ENCODE results near the gene RAB20.

RAB20 gene

GRCh38 chr13:110597041-110597689, 35.6 kb upstream of the RAB20 start:
- TF ChIP-seq CTCF (IDR thresholded peaks at IDR 0.05; ENCODE audit: low read depth, low read length), result no peak
- DNase-seq (ENCODE audit: extremely low read depth, low read depth), result no peak

DNA sequence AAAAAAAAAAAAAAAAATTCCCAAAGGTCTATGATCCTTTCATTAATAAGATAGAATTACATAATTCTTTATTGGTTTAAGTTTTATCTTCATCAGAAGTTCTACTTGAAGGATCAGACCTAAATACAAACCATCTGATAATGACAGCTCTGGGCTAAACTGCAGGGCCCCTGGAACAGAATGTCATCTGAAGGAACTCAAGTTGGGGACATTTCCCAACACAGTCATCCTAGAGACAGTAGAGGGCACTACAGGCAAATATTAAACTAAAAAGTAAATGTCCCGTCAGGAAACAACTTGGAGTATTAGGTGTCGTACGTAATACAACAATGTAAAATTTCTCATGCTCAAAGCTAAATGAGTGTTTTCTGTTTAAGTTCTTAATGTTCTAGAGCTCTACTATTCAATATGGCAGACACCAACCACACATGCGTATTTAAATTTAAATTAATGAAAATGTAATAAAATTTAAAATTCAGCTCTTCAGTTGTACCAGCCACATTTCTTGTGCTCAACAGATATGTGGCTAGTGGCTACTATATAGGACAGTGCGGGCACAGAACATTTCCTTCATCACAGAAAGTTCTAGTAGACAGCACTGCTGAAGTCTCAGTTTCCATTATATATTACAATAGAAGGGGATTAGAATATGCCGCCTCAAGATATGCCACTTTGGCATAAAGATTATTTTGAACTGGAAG, 32.1 kb upstream of the RAB20 start:
- TF ChIP-seq CTCF (IDR thresholded peaks at IDR 0.05; ENCODE audit: low read depth, low read length), result peak; percentile 55
- DNase-seq (ENCODE audit: extremely low read depth, low read depth), result no peak

DNA sequence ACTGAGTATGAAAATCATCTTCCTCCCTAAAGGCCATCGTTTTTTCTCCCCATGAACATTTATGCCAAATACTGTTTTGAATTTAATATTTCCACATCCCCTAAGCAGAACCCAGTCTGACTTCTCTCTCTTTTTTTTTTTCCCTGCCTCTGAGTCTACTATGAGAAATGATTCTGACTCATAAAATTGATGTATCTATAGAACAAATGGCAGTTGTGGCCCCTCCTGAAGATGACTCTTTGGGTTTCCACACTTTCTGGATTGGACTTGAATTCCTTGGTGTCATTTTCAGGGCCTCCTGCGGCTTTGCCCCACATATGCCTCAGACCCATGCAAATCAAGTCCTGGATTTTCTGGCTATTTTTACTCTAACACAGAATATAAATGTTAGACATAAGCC, 31.1 kb upstream of the RAB20 start:
- no peak for DNase-seq (ENCODE audit: extremely low read depth, low read depth)
- TF ChIP-seq CTCF (IDR thresholded peaks at IDR 0.05; ENCODE audit: low read depth, low read length), result no peak

DNA sequence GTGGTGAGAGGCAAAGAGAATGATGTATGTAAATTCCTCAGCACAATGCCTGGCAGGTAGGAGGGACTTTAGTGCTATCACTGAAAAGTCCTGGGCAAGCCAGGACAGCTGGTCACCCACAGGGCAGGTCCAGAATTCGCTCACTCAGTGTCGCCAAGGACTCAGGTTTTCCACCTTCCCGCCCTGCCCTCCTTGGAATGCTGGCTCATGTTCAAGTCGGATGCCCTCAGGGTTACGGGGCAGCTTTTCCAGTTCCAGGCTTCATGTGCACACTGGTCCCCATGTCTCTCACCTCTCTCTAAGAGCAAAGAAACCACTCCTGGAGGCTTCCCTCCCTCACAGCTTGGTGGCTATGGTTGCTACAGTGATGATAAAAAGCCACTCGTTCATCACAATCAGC, 29.1 kb upstream of the RAB20 start:
- no peak for TF ChIP-seq CTCF (IDR thresholded peaks at IDR 0.05; ENCODE audit: low read depth, low read length)
- DNase-seq (ENCODE audit: extremely low read depth, low read depth), result no peak

GRCh38 chr13:110589793-110590390, 28.4 kb upstream of the RAB20 start:
- TF ChIP-seq CTCF (IDR thresholded peaks at IDR 0.05; ENCODE audit: low read depth, low read length), result no peak
- no peak for DNase-seq (ENCODE audit: extremely low read depth, low read depth)

GRCh38 chr13:110583178-110583865, 21.8 kb upstream of the RAB20 start:
- TF ChIP-seq CTCF (IDR thresholded peaks at IDR 0.05; ENCODE audit: low read depth, low read length), result no peak
- no peak for DNase-seq (ENCODE audit: extremely low read depth, low read depth)

Measured in AG09319 (cell line).